Spleen (tissue), 11 donors: ENCODE measurements around the gene PTPRK. TPM values are rescaled to one million over a fixed set of nuclear protein-coding genes. Genes with fewer than 3 reads are reported as not detected.

Experiments used
- DNase-seq: peaks from one replicate; pipeline ENCODE4 v3.0.0-alpha.2; 2020
- H3K27ac ChIP-seq, 8 donors: fragments of 200-600 bp; sonication (generic) in 7 of 8; 1 replicate in 4 of 8; 2 replicates in 4 of 8; pipeline versions ENCODE4 v1.5.0 to v1.8.0; 2016 to 2021; ENCODE audit warnings: inconsistent platforms in 4 of 8, mild to moderate bottlenecking in 4 of 8, moderate library complexity in 1 of 8
- H3K27me3 ChIP-seq, 7 donors: fragments of 200-600 bp; sonication (generic) in 6 of 7; replicated peaks in 1 of 7; 1 replicate in 4 of 7; 2 replicates in 3 of 7; pipeline versions ENCODE4 v1.5.0 to v1.8.0; 2016 to 2021; ENCODE audit warnings: inconsistent platforms in 3 of 7, mild to moderate bottlenecking in 1 of 7
- H3K36me3 ChIP-seq, 6 donors: fragments of 200-600 bp; sonication (generic) in 5 of 6; 1 replicate in 4 of 6; 2 replicates in 2 of 6; pipeline versions ENCODE4 v1.5.0 to v1.8.0; 2016 to 2021; ENCODE audit warnings: inconsistent platforms in 2 of 6
- H3K4me1 ChIP-seq, 6 donors: fragments of 200-600 bp; sonication (generic) in 5 of 6; 1 replicate in 3 of 6; 2 replicates in 3 of 6; pipeline versions ENCODE4 v1.5.0 to v1.8.0; 2016 to 2021; ENCODE audit warnings: inconsistent platforms in 3 of 6
- H3K4me3 ChIP-seq, 8 donors: fragments of 200-600 bp; sonication (generic) in 7 of 8; 1 replicate in 4 of 8; 2 replicates in 4 of 8; pipeline versions ENCODE4 v1.5.0 to v1.8.0; 2016 to 2021; ENCODE audit warnings: inconsistent platforms in 4 of 8, mild to moderate bottlenecking in 4 of 8, moderate library complexity in 2 of 8
- H3K9me3 ChIP-seq, 8 donors: fragments of 200-600 bp; sonication (generic) in 7 of 8; 1 replicate in 4 of 8; 2 replicates in 4 of 8; pipeline versions ENCODE4 v1.5.0 to v1.8.0; 2016 to 2021; ENCODE audit warnings: inconsistent platforms in 4 of 8
- POLR2A ChIP-seq, 3 donors: fragments of 450-650 bp; IDR thresholded peaks; one replicate each; pipeline ENCODE4 v1.5.1; 2017; ENCODE audit warnings: antibody characterized with exemption in 3 of 3, mild to moderate bottlenecking in 1 of 3
- POLR2AphosphoS5 ChIP-seq, 3 donors: sonication (generic); formaldehyde crosslinking; IDR thresholded peaks; one replicate each; pipeline ENCODE4 v1.5.1; 2017; ENCODE audit warnings: antibody characterized with exemption in 3 of 3
- WGBS, 5 donors: extraction: QIAGEN DNeasy Blood & Tissue Kit in 3 of 5; methylation state at CpG; one replicate each; pipeline versions ENCODE4 v1.1.5 to v1.1.7; 2013 to 2018; 5-methylcytosine and 5-hydroxymethylcytosine counted together
- intact Hi-C: fragments of 100-400 bp; cut with DNase I; formaldehyde crosslinking; loops from one replicate; pipeline ENCODE4 v1.15.0; 2023; ENCODE audit warnings: low total_unique reads
- polyA plus RNA-seq, 3 donors: library from polyadenylated mRNA; stranded (reverse); fragments of 200-250 nt; gene quantifications; one replicate each; pipeline ENCODE4 v1.2.1, GENCODE V29; 2013
- total RNA-seq, 7 donors: library from RNA; depleted of rRNA in 3 of 7; stranded (reverse); fragments of >200 nt in 3 of 7; fragmentation: NEBNext Ultra II Directional in 4 of 7; extraction: Animal tissue kit (Norgen Biotek cat#: 25700) in 4 of 7; gene quantifications; one replicate each; pipeline versions ENCODE4 v1.1.0 to v1.2.1, GENCODE V29; 2016 to 2021
- TF ChIP-seq, protein P1 (sequence below), 11 experiments: fragments of 200-600 bp in 7 of 11; fragments of 450-650 bp in 4 of 11; sonication (generic) in 4 of 11; IDR thresholded peaks in 8 of 11; conservative IDR thresholded peaks in 3 of 11; 1 replicate in 7 of 11; 2 replicates in 4 of 11; pipeline versions ENCODE4 v1.4.0 to v1.8.0; 2016 to 2021; ENCODE audit warnings: antibody characterized with exemption in 11 of 11, inconsistent platforms in 4 of 11, mild to moderate bottlenecking in 1 of 11
- donor health status: healthy with polysubstance abuse.
- donor health status: DM: no; HTN: no; CAD: no; lungs with moderate emphysema.
- donor health status: DM: no; HTN: no; CAD: no.
- donor health status: Bipolar disorder and iron deficiency.
- donor health status: healthy.
- donor health status: DM: no; HTN: no; CAD: no.
- donor health status: DM: yes; HTN: yes; CAD: no.

PTPRK gene
- total and polyA plus RNA-seq, 10 donors = 3.3 to 67.8 (median 34.0) TPM

DNA sequence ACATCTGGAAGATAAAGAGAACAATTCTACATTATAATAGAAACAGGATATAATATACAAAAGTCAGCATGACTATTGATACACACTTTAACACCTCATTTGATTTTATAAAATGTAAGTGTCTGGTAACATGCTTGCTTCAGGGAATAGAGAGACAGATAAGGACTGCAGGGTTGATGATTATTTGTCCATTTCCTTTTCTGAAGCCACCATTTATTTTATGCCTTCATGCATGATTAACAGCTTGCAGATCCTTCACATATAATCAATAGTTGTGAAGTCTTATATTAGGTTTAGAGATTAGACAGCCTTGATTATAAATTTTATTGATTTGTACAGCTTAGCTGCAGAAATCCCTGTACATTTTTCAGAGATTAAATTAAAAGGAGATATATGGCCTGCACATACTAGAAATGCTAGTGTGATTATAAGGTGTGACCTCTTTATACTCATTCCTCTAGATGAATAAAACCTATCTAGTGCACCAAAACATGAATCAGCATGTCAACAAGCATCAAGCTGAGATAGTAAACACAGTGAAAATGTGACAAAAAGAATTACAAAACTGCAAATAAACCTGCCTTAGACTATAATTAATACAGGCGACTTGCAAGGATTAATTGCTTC is 420.7 kb downstream of the PTPRK start:
- Histone ChIP-seq H3K27me3 (no peaks in the 10 kb centered on the region), H3K27ac (no peak overlapping the region), H3K4me3 (no peak overlapping the region), H3K4me1 (no peaks in the 10 kb centered on the region), H3K36me3 (no peaks in the 10 kb centered on the region), H3K9me3 (no peaks in the 10 kb centered on the region)
- TF ChIP-seq POLR2AphosphoS5 (IDR thresholded peaks at IDR 0.05) = no peak
- TF ChIP-seq POLR2A (IDR thresholded peaks at IDR 0.05) = no peak
- TF ChIP-seq, protein P1, sequence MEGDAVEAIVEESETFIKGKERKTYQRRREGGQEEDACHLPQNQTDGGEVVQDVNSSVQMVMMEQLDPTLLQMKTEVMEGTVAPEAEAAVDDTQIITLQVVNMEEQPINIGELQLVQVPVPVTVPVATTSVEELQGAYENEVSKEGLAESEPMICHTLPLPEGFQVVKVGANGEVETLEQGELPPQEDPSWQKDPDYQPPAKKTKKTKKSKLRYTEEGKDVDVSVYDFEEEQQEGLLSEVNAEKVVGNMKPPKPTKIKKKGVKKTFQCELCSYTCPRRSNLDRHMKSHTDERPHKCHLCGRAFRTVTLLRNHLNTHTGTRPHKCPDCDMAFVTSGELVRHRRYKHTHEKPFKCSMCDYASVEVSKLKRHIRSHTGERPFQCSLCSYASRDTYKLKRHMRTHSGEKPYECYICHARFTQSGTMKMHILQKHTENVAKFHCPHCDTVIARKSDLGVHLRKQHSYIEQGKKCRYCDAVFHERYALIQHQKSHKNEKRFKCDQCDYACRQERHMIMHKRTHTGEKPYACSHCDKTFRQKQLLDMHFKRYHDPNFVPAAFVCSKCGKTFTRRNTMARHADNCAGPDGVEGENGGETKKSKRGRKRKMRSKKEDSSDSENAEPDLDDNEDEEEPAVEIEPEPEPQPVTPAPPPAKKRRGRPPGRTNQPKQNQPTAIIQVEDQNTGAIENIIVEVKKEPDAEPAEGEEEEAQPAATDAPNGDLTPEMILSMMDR (IDR thresholded peaks at IDR 0.05 in 8 of 11, conservative IDR thresholded peaks at IDR 0.05 in 3 of 11) = no peak
- WGBS, 5 donors = 88 to 100% (median 94%) methylated on average over 1 of the region's 1 CpG
- DNase-seq = no peak
- intact Hi-C loops = no loop called here

GRCh38 chr6:128098000-128098581 is 422.3 kb downstream of the PTPRK start:
- Histone ChIP-seq H3K4me3 (no peak overlapping the region), H3K27ac (no peak overlapping the region), H3K4me1 (no peaks in the 10 kb centered on the region), H3K27me3 (no peaks in the 10 kb centered on the region), H3K36me3 (no peaks in the 10 kb centered on the region), H3K9me3 (no peaks in the 10 kb centered on the region)
- intact Hi-C loops = no loop called here
- WGBS, 5 donors = 74 to 97% (median 88%) methylated on average over 2 of the region's 2 CpGs
- DNase-seq = no peak
- no peak for TF ChIP-seq POLR2A (IDR thresholded peaks at IDR 0.05)
- TF ChIP-seq, protein P1 (IDR thresholded peaks at IDR 0.05 in 8 of 11, conservative IDR thresholded peaks at IDR 0.05 in 3 of 11) = no peak
- TF ChIP-seq POLR2AphosphoS5 (IDR thresholded peaks at IDR 0.05) = no peak

DNA sequence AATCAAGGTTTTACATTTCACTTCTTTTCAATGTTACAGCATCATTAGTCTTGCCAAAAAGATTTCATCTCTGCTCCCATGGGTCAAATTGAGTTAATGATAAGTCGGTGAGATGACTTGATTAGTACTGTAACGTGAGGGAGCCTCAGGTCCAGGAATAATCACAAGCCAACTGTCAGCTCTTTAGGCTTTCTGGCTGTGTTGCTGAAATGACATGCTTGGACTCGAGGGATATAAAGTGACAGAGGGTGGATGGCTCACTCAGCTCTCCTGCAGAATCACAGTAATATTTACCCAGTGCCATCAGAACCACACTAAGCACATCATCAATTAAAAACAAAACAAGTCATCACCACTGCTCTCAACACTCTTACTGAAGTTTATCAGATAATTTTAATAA is 423.4 kb downstream of the PTPRK start:
- H3K4me3 ChIP-seq = no peak overlapping the region
- no peak overlapping the region for H3K27ac ChIP-seq
- DNase-seq = no peak
- intact Hi-C loops = no loop called here
- TF ChIP-seq POLR2A (IDR thresholded peaks at IDR 0.05) = no peak
- no peak for TF ChIP-seq POLR2AphosphoS5 (IDR thresholded peaks at IDR 0.05)
- TF ChIP-seq, protein P1 (IDR thresholded peaks at IDR 0.05 in 8 of 11, conservative IDR thresholded peaks at IDR 0.05 in 3 of 11) = no peak
- no peaks in the 10 kb centered on the region for H3K27me3 ChIP-seq
- H3K4me1 ChIP-seq = no peaks in the 10 kb centered on the region
- H3K9me3 ChIP-seq = no peaks in the 10 kb centered on the region
- no peaks in the 10 kb centered on the region for H3K36me3 ChIP-seq
- WGBS, 5 donors = 81 to 89% (median 84%) methylated on average over 3 of the region's 3 CpGs

- H3K4me1 ChIP-seq = no peaks in the 10 kb centered on the region
- H3K9me3 ChIP-seq = no peaks in the 10 kb centered on the region
- H3K4me3 ChIP-seq = no peak overlapping the region
- intact Hi-C loops = no loop called here
- no peaks in the 10 kb centered on the region for H3K36me3 ChIP-seq
- no peak for TF ChIP-seq POLR2A (IDR thresholded peaks at IDR 0.05)
- TF ChIP-seq, protein P1 (IDR thresholded peaks at IDR 0.05 in 8 of 11, conservative IDR thresholded peaks at IDR 0.05 in 3 of 11) = no peak
- no peak for TF ChIP-seq POLR2AphosphoS5 (IDR thresholded peaks at IDR 0.05)
- H3K27ac ChIP-seq = no peak overlapping the region
- H3K27me3 ChIP-seq = no peaks in the 10 kb centered on the region
- no peak for DNase-seq
Measured at GRCh38 chr6:128095362-128095761, 425.0 kb downstream of the PTPRK start.
